ENCODE results near the gene TFDP2.

GRCh38 chr3:142065344-142065743 is 84.0 kb downstream of the TFDP2 start:
- TF ChIP-seq CTCF (IDR thresholded peaks at IDR 0.05 in 8 of 11, conservative IDR thresholded peaks at IDR 0.05 in 3 of 11) (no peak), POLR2A (IDR thresholded peaks at IDR 0.05) (no peak)
